Activated naive CD4-positive, alpha-beta T cell (primary cell): ENCODE measurements around the gene GSTM4.
"Not testable (repeated sequence)": the region's sequence is repeated elsewhere in the genome, so short reads cannot be mapped to it uniquely, and the experiment has no call there.

Source experiments
- DNase-seq, 4 experiments: peaks; one replicate each; lab custom pipeline; 2025; lab: John Stamatoyannopoulos, UW

GSTM4 gene

GRCh38 chr1:109637446-109637845 is 18.5 kb upstream of the GSTM4 start:
- no peak for DNase-seq

GRCh38 chr1:109639063-109639840 is 16.6 kb upstream of the GSTM4 start:
- no peak for DNase-seq

- DNase-seq, result no peak
These were observed 16.1 kb upstream of the GSTM4 start for GRCh38 chr1:109639841-109640184.

- peak; percentile 83 to 95 (median 92) for DNase-seq
These were observed 15.5 kb upstream of the GSTM4 start for GRCh38 chr1:109640285-109640865.

- DNase-seq, result no peak
These were observed 14.7 kb upstream of the GSTM4 start for GRCh38 chr1:109641078-109641740.

GRCh38 chr1:109641861-109642260 is 14.0 kb upstream of the GSTM4 start:
- DNase-seq, result no peak

- DNase-seq, result no peak
These were observed 13.3 kb upstream of the GSTM4 start for GRCh38 chr1:109642626-109643025.

GRCh38 chr1:109643385-109644230 is 12.3 kb upstream of the GSTM4 start:
- DNase-seq, result peak; percentile 82 to 91 (median 88)

- DNase-seq, result no peak
These were observed 11.2 kb upstream of the GSTM4 start for GRCh38 chr1:109644670-109645069.

- no peak for DNase-seq
These were observed 6.4 kb upstream of the GSTM4 start for GRCh38 chr1:109649491-109649914.

GRCh38 chr1:109650609-109651008 is 5.3 kb upstream of the GSTM4 start:
- no peak for DNase-seq

GRCh38 chr1:109652402-109652801 is 3.5 kb upstream of the GSTM4 start:
- no peak for DNase-seq

GRCh38 chr1:109653306-109653705 is 2.6 kb upstream of the GSTM4 start:
- DNase-seq, result no peak

- DNase-seq, result no peak
These were observed 1.4 kb upstream of the GSTM4 start for GRCh38 chr1:109654519-109654918.

GRCh38 chr1:109657395-109657794 is 1.5 kb downstream of the GSTM4 start:
- DNase-seq, result no peak

GRCh38 chr1:109657970-109658369 is 2.1 kb downstream of the GSTM4 start:
- no peak for DNase-seq

- no peak for DNase-seq
These were observed 2.7 kb downstream of the GSTM4 start for GRCh38 chr1:109658533-109659042.

- DNase-seq, result no peak
These were observed 3.2 kb downstream of the GSTM4 start for GRCh38 chr1:109659145-109659544.

- no peak for DNase-seq
These were observed 4.2 kb downstream of the GSTM4 start for GRCh38 chr1:109659997-109660690.

GRCh38 chr1:109660691-109661026 is 4.8 kb downstream of the GSTM4 start:
- not testable (repeated sequence) for DNase-seq

GRCh38 chr1:109661391-109661790 is 5.5 kb downstream of the GSTM4 start:
- no peak for DNase-seq

GRCh38 chr1:109664671-109665070 is 8.8 kb downstream of the GSTM4 start:
- DNase-seq, result no peak
